WTC11 (cell line): ENCODE data around the gene CTIF.

ENCODE experiments used
- CREM ChIP-seq: sonication (generic); formaldehyde crosslinking; IDR thresholded peaks from 2 replicates; pipeline ENCODE4 v1.8.1; 2022; ENCODE audit warnings: mild to moderate bottlenecking, missing genetic modification reagents, moderate library complexity
- FOXJ3 ChIP-seq: sonication (generic); formaldehyde crosslinking; IDR thresholded peaks from 2 replicates; pipeline ENCODE4 v1.9.0; 2021; ENCODE audit warnings: missing genetic modification reagents, mild to moderate bottlenecking, borderline replicate concordance
- GRHL2 ChIP-seq: fragments of 250-450 bp; sonication (Bioruptor Pico); IDR thresholded peaks from 2 replicates; pipeline ENCODE4 v1.8.0; 2022; ENCODE audit warnings: mild to moderate bottlenecking, moderate library complexity; ENCODE audit not compliant: insufficient replicate concordance, severe bottlenecking
- ZNF138 ChIP-seq: sonication (generic); formaldehyde crosslinking; conservative IDR thresholded peaks from 2 replicates; pipeline ENCODE4 v1.8.1; 2022; ENCODE audit warnings: mild to moderate bottlenecking, moderate library complexity, missing genetic modification reagents
- TF ChIP-seq, protein P1 (sequence below): fragments of 200-600 bp; IDR thresholded peaks from 2 replicates; pipeline ENCODE4 v1.8.0; 2022; ENCODE audit warnings: antibody characterized with exemption
- TF ChIP-seq, protein P2 (sequence below): sonication (generic); formaldehyde crosslinking; IDR thresholded peaks from 2 replicates; pipeline ENCODE4 v1.8.1; 2022; ENCODE audit warnings: low read depth, mild to moderate bottlenecking, moderate library complexity, missing genetic modification reagents, borderline replicate concordance
- TF ChIP-seq, protein P3 (sequence below): sonication (generic); formaldehyde crosslinking; IDR thresholded peaks from 2 replicates; pipeline ENCODE4 v1.8.0; 2023; ENCODE audit warnings: missing genetic modification reagents
- TF ChIP-seq, protein P4 (sequence below): sonication (generic); formaldehyde crosslinking; IDR thresholded peaks from 2 replicates; pipeline ENCODE4 v1.8.1; 2023; ENCODE audit warnings: mild to moderate bottlenecking, missing genetic modification reagents, moderate library complexity
- TF ChIP-seq, protein P5 (sequence below): sonication (generic); formaldehyde crosslinking; IDR thresholded peaks from 2 replicates; pipeline ENCODE4 v1.8.0; 2022; ENCODE audit warnings: mild to moderate bottlenecking, missing genetic modification reagents

DNA sequence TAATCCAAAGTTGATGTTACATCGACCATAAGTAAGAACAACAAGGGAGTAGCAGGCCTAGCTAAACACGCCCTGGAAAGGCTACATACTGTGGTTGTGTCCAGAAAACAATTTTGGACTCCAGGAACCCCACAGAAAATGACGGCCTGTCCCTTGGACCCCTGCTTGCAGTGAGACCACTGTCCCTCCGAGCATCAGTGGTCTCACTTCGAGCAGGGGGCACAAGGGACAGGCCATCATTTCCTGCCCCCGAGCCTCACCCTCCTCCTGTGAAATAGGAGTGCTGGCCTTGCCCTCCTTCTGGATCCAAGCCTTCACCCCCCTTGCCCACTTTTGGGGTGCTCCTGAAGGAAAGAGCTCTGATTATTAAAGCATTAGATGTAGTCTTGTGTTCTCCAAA, 144.4 kb downstream of the CTIF start:
- TF ChIP-seq, protein P1, sequence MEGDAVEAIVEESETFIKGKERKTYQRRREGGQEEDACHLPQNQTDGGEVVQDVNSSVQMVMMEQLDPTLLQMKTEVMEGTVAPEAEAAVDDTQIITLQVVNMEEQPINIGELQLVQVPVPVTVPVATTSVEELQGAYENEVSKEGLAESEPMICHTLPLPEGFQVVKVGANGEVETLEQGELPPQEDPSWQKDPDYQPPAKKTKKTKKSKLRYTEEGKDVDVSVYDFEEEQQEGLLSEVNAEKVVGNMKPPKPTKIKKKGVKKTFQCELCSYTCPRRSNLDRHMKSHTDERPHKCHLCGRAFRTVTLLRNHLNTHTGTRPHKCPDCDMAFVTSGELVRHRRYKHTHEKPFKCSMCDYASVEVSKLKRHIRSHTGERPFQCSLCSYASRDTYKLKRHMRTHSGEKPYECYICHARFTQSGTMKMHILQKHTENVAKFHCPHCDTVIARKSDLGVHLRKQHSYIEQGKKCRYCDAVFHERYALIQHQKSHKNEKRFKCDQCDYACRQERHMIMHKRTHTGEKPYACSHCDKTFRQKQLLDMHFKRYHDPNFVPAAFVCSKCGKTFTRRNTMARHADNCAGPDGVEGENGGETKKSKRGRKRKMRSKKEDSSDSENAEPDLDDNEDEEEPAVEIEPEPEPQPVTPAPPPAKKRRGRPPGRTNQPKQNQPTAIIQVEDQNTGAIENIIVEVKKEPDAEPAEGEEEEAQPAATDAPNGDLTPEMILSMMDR: no peak
- TF ChIP-seq, protein P2, sequence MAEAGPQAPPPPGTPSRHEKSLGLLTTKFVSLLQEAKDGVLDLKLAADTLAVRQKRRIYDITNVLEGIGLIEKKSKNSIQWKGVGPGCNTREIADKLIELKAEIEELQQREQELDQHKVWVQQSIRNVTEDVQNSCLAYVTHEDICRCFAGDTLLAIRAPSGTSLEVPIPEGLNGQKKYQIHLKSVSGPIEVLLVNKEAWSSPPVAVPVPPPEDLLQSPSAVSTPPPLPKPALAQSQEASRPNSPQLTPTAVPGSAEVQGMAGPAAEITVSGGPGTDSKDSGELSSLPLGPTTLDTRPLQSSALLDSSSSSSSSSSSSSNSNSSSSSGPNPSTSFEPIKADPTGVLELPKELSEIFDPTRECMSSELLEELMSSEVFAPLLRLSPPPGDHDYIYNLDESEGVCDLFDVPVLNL (CRISPR knock-in tag): no peak
- no peak for TF ChIP-seq ZNF138
- TF ChIP-seq, protein P3, sequence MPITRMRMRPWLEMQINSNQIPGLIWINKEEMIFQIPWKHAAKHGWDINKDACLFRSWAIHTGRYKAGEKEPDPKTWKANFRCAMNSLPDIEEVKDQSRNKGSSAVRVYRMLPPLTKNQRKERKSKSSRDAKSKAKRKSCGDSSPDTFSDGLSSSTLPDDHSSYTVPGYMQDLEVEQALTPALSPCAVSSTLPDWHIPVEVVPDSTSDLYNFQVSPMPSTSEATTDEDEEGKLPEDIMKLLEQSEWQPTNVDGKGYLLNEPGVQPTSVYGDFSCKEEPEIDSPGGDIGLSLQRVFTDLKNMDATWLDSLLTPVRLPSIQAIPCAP (CRISPR knock-in tag): no peak
- TF ChIP-seq FOXJ3: no peak
- no peak for TF ChIP-seq GRHL2 (CRISPR knock-in tag)
- TF ChIP-seq, protein P4, sequence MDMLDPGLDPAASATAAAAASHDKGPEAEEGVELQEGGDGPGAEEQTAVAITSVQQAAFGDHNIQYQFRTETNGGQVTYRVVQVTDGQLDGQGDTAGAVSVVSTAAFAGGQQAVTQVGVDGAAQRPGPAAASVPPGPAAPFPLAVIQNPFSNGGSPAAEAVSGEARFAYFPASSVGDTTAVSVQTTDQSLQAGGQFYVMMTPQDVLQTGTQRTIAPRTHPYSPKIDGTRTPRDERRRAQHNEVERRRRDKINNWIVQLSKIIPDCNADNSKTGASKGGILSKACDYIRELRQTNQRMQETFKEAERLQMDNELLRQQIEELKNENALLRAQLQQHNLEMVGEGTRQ (CRISPR knock-in tag): no peak
- no peak for TF ChIP-seq CREM
- TF ChIP-seq, protein P5, sequence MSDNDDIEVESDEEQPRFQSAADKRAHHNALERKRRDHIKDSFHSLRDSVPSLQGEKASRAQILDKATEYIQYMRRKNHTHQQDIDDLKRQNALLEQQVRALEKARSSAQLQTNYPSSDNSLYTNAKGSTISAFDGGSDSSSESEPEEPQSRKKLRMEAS (CRISPR knock-in tag): no peak
